HepG2 (cell line): ENCODE data around the gene UBTF. TPM values are rescaled to one million over a fixed set of nuclear protein-coding genes. Genes with fewer than 3 reads are reported as not detected.

Experiments
- ATAC-seq: fragments of 200-7000 bp; cut with Tn5 transposase; 3 replicates; pipeline ENCODE4 v1.9.1; 2020; ENCODE audit warnings: mild to moderate bottlenecking, moderate library complexity
- BruUV-seq: library from RNA; stranded (reverse); fragments of 400-500 nt; replicated peaks from 2 replicates; lab custom pipeline; 2021; lab: Mats Ljungman, UMichigan
- CTCF ChIA-PET: fragments of 300-600 bp; formaldehyde crosslinking; extraction: SDS; loops from one replicate; lab custom pipeline; 2021; ENCODE audit warnings: low total read pairs, inconsistent platforms, low intra/inter-chr PET ratio; lab: Yijun Ruan, JAX
- POLR2A ChIA-PET: fragments of 350-600 bp; sonication (Branson Sonifier 250); formaldehyde crosslinking; loops from one replicate; lab custom pipeline; 2020; ENCODE audit warnings: antibody characterized with exemption, inconsistent platforms; lab: Yijun Ruan, JAX
- DNase-seq: peaks from one replicate; pipeline ENCODE4 v3.0.0-alpha.2; 2015; ENCODE audit warnings: low spot score
- FAIRE-seq: peaks from 3 replicates; lab custom pipeline; 2011; peaks lifted over from hg19 to GRCh38; lab: Jason Lieb, UNC
- H2AFZ ChIP-seq: one replicate; pipeline ENCODE4 v1.6.1; 2011; ENCODE audit warnings: low read length, inconsistent platforms
- H3K27ac ChIP-seq: fragments of 300-600 bp; 3 replicates; pipeline ENCODE4 v1.8.0; 2011; ENCODE audit warnings: mixed run types, mild to moderate bottlenecking, mixed read lengths, low read length, inconsistent platforms; ENCODE audit not compliant: insufficient read depth; ENCODE audit errors: extremely low read length
- H3K27me3 ChIP-seq, 2 experiments: fragments of 200-600 bp in 1 of 2; 2 replicates in 1 of 2; 3 replicates in 1 of 2; pipeline versions ENCODE4 v1.6.0 to v1.8.0; 2011; ENCODE audit warnings: low read length in 2 of 2, mild to moderate bottlenecking in 2 of 2, moderate library complexity in 2 of 2, inconsistent platforms in 1 of 2; ENCODE audit not compliant: insufficient read depth in 2 of 2, control insufficient read depth in 1 of 2
- H3K36me3 ChIP-seq, 2 experiments: fragments of 200-600 bp in 1 of 2; replicated peaks in 1 of 2; 2 replicates in 1 of 2; 3 replicates in 1 of 2; pipeline versions ENCODE4 v1.5.1 to v1.8.0; 2011; ENCODE audit warnings: low read length in 2 of 2, inconsistent platforms in 1 of 2; ENCODE audit not compliant: insufficient read depth in 2 of 2, control insufficient read depth in 1 of 2
- H3K4me1 ChIP-seq: 2 replicates; pipeline ENCODE4 v1.5.1; 2012; ENCODE audit warnings: low read length, inconsistent platforms; ENCODE audit not compliant: insufficient read depth
- H3K4me2 ChIP-seq: 2 replicates; pipeline ENCODE4 v1.6.0; 2011; ENCODE audit warnings: low read depth, low read length, inconsistent platforms
- H3K4me3 ChIP-seq, 3 experiments: fragments of 200-600 bp in 1 of 3; sonication (generic), shearing (Covaris generic) in 1 of 3; replicated peaks in 1 of 3; 2 replicates each; pipeline ENCODE4 v1.5.1; 2011 to 2016; ENCODE audit warnings: low read length in 3 of 3, inconsistent platforms in 2 of 3, low read depth in 2 of 3, mild to moderate bottlenecking in 2 of 3, control low read depth in 1 of 3, mixed read lengths in 1 of 3; ENCODE audit not compliant: insufficient read depth in 1 of 3
- H3K79me2 ChIP-seq: one replicate; pipeline ENCODE4 v1.6.1; 2011; ENCODE audit warnings: low read length, inconsistent platforms; ENCODE audit not compliant: insufficient read depth
- H3K9ac ChIP-seq: 2 replicates; pipeline ENCODE4 v1.6.0; 2011; ENCODE audit warnings: mild to moderate bottlenecking, low read depth, low read length, inconsistent platforms; ENCODE audit not compliant: insufficient read depth
- H3K9me3 ChIP-seq: 2 replicates; pipeline ENCODE4 v1.5.1; 2012; ENCODE audit warnings: mild to moderate bottlenecking, low read length
- H4K20me1 ChIP-seq: 2 replicates; pipeline ENCODE4 v1.6.0; 2011; ENCODE audit warnings: inconsistent platforms, mild to moderate bottlenecking, low read length, moderate library complexity; ENCODE audit not compliant: insufficient read depth
- HMGXB4 ChIP-seq, 2 experiments: sonication (generic) in 1 of 2; formaldehyde crosslinking in 1 of 2; IDR thresholded peaks; 2 replicates each; pipeline versions ENCODE4 v1.4.0 to v1.6.1; 2018 to 2020; ENCODE audit warnings: missing genetic modification reagents in 2 of 2, borderline replicate concordance in 1 of 2, low read depth in 1 of 2, mild to moderate bottlenecking in 1 of 2, missing biosample characterization in 1 of 2
- HOXA9 ChIP-seq: sonication (generic); formaldehyde crosslinking; IDR thresholded peaks from 2 replicates; pipeline ENCODE4 v1.8.1; 2022; ENCODE audit warnings: missing genetic modification reagents, mild to moderate bottlenecking, moderate library complexity, borderline replicate concordance
- KLF6 ChIP-seq: IDR thresholded peaks from 2 replicates; pipeline ENCODE4 v1.8.0; 2016; ENCODE audit warnings: missing biosample characterization, missing genetic modification reagents
- POLR2G ChIP-seq: fragments of 200-400 bp; formaldehyde crosslinking; IDR thresholded peaks from 2 replicates; pipeline ENCODE4 v1.6.1; 2018; ENCODE audit warnings: mild to moderate bottlenecking, low read depth, low read length, moderate library complexity
- RELA ChIP-seq: sonication (generic); formaldehyde crosslinking; IDR thresholded peaks from 2 replicates; pipeline ENCODE4 v1.4.0; 2020; ENCODE audit warnings: missing genetic modification reagents
- THYN1 ChIP-seq: sonication (generic); formaldehyde crosslinking; IDR thresholded peaks from 2 replicates; pipeline ENCODE4 v1.8.1; 2023; ENCODE audit warnings: low read depth, mild to moderate bottlenecking, moderate library complexity, missing genetic modification reagents, borderline replicate concordance
- ZHX2 ChIP-seq, 2 experiments: sonication (generic) in 1 of 2; formaldehyde crosslinking in 1 of 2; IDR thresholded peaks; 2 replicates each; pipeline versions ENCODE4 v1.6.1 to v1.9.0; 2014 to 2022; ENCODE audit warnings: antibody characterized with exemption in 1 of 2, borderline replicate concordance in 1 of 2, inconsistent platforms in 1 of 2, low read depth in 1 of 2, missing genetic modification reagents in 1 of 2
- ZKSCAN8 ChIP-seq: IDR thresholded peaks from 2 replicates; pipeline ENCODE4 v1.6.1; 2016; ENCODE audit warnings: borderline replicate concordance, missing genetic modification reagents, missing compliant biosample characterization
- ZNF512 ChIP-seq: sonication (generic); formaldehyde crosslinking; IDR thresholded peaks from 2 replicates; pipeline ENCODE4 v1.4.0; 2020; ENCODE audit warnings: mild to moderate bottlenecking, missing genetic modification reagents
- ZNF660 ChIP-seq: sonication (generic); formaldehyde crosslinking; IDR thresholded peaks from 2 replicates; pipeline ENCODE4 v1.5.1; 2020; ENCODE audit warnings: mild to moderate bottlenecking, low read depth, missing genetic modification reagents, borderline replicate concordance
- ZNF772 ChIP-seq: sonication (generic); formaldehyde crosslinking; IDR thresholded peaks from 2 replicates; pipeline ENCODE4 v1.5.0; 2020; ENCODE audit warnings: mild to moderate bottlenecking, missing genetic modification reagents
- WGBS: methylation state at CpG from one replicate; pipeline ENCODE4 v1.1.6; 2017; ENCODE audit warnings: low lambda C conversion rate; 5-methylcytosine and 5-hydroxymethylcytosine counted together
- in situ Hi-C: cut with HindIII; loops from 2 replicates; pipeline ENCODE4 v1.10.0; 2017; ENCODE audit warnings: low pct_unique_long_range_greater_than_20kb; ENCODE audit not compliant: extremely low pct_ligation_motif_present
- intact Hi-C: fragments of 100-400 bp; cut with micrococcal nuclease; formaldehyde crosslinking; loops from one replicate; pipeline ENCODE4 v1.10.0; 2022; ENCODE audit not compliant: unreplicated experiment
- polyA plus RNA-seq, 8 experiments: library from polyadenylated mRNA; depleted of rRNA in 3 of 8; stranded (reverse) in 7 of 8; unstranded in 1 of 8; fragments of >200 nt; fragmentation: Illumina TruSeq in 4 of 8; extraction: Trizol in 4 of 8; gene quantifications; 2 replicates each; pipeline versions ENCODE4 v1.2.1 to v1.2.3, GENCODE V29; 2011 to 2016; ENCODE audit warnings: low read depth in 4 of 8, missing spikeins in 1 of 8, mixed read lengths in 1 of 8; ENCODE audit not compliant: insufficient read depth in 1 of 8
- total RNA-seq, 5 experiments: library from RNA; depleted of rRNA; stranded (reverse); fragments of >200 nt; fragmentation: Illumina TruSeq; extraction: Trizol; gene quantifications; 2 replicates each; pipeline ENCODE4 v1.2.3, GENCODE V29; 2016; ENCODE audit warnings: low read depth in 1 of 5

Gene UBTF
- total and polyA plus RNA-seq, 2 of the 13 experiments (the other 11 are each of a cell fraction or from before 2014, with no cell fraction given): 15.2 to 60.9 TPM

GRCh38 chr17:44176257-44176656 lies 43.2 kb downstream of the UBTF start:
- Histone ChIP-seq H3K9ac (no peak overlapping the region), H3K4me1 (peaks cover 10% of the 10 kb centered on the region), H4K20me1 (no peaks in the 10 kb centered on the region), H3K27ac (no peak overlapping the region), H3K4me3 (no peak overlapping the region), H3K9me3 (no peaks in the 10 kb centered on the region), H3K4me2 (no peak overlapping the region), H2AFZ (no peak overlapping the region), H3K79me2 (no peaks in the 10 kb centered on the region), H3K36me3 (peaks cover 1 to 14% of the 10 kb centered on the region in 2 experiments; a peak in 3 of 5 replicates), H3K27me3 (no peaks in the 10 kb centered on the region)
- DNase-seq (no peak), FAIRE-seq (no peak), ATAC-seq (no peak)
- intact Hi-C loops (no loop called here), in situ Hi-C loops (no loop called here)
- 89% methylated on average over 1 of the region's 1 CpG for WGBS
- no TSS peak for BruUV-seq
- ChIA-PET POLR2A (interaction anchor here (0.7 to 1.3 kb wide), 2 partner anchors 11 to 175 kb away, joined by 3 to 4 read pairs; partner anchors contain the start of gene TMUB2), CTCF (no interaction called here)
- TF ChIP-seq HMGXB4 (CRISPR knock-in tag; IDR thresholded peaks at IDR 0.05; ENCODE audit: borderline replicate concordance in 1 of 2, low read depth in 1 of 2): no peak
- no peak for TF ChIP-seq ZNF660 (CRISPR knock-in tag)
- TF ChIP-seq ZKSCAN8: no peak
- no peak for TF ChIP-seq RELA
- no peak for TF ChIP-seq POLR2G
- TF ChIP-seq KLF6 (CRISPR knock-in tag): no peak
- no peak for TF ChIP-seq ZNF772 (CRISPR knock-in tag)
- TF ChIP-seq ZNF512 (CRISPR knock-in tag): no peak
- TF ChIP-seq ZHX2 (IDR thresholded peaks at IDR 0.05; ENCODE audit: low read depth): no peak
- no peak for TF ChIP-seq ZHX2 (CRISPR knock-in tag; IDR thresholded peaks at IDR 0.05; ENCODE audit: borderline replicate concordance)
- no peak for TF ChIP-seq HOXA9
- no peak for TF ChIP-seq THYN1 (CRISPR knock-in tag)
